Loucy (cell line): ENCODE data around the gene HOTAIR.

Experiments used
- H2AFZ ChIP-seq: fragments of 200-600 bp; sonication (generic); 2 replicates; pipeline ENCODE4 v1.6.0; 2016; ENCODE audit warnings: antibody characterized with exemption, mild to moderate bottlenecking, low read length, moderate library complexity
- H3F3A ChIP-seq: fragments of 200-600 bp; 2 replicates; pipeline ENCODE4 v1.6.0; 2016; ENCODE audit warnings: antibody characterized with exemption, low read depth, mild to moderate bottlenecking
- H3K27me3 ChIP-seq: fragments of 200-600 bp; sonication (generic); 2 replicates; pipeline ENCODE4 v1.6.1; 2014; ENCODE audit warnings: low read length, mild to moderate bottlenecking; ENCODE audit not compliant: insufficient read depth, poor library complexity, severe bottlenecking
- H3K36me3 ChIP-seq: fragments of 200-600 bp; sonication (generic); 2 replicates; pipeline ENCODE4 v1.6.1; 2016; ENCODE audit warnings: low read length; ENCODE audit not compliant: insufficient read depth
- H3K4me1 ChIP-seq: fragments of 200-600 bp; sonication (generic); 2 replicates; pipeline ENCODE4 v1.5.1; 2014; ENCODE audit warnings: low read length, mild to moderate bottlenecking; ENCODE audit not compliant: insufficient read depth, poor library complexity, severe bottlenecking
- H3K4me2 ChIP-seq: fragments of 200-600 bp; sonication (generic); 2 replicates; pipeline ENCODE4 v1.6.0; 2014; ENCODE audit warnings: antibody characterized with exemption, low read length, low read depth, mild to moderate bottlenecking; ENCODE audit not compliant: poor library complexity, severe bottlenecking
- H3K4me3 ChIP-seq: fragments of 200-600 bp; sonication (generic); 2 replicates; pipeline ENCODE4 v1.5.1; 2014; ENCODE audit warnings: low read length, mild to moderate bottlenecking, mixed read lengths; ENCODE audit not compliant: poor library complexity, severe bottlenecking
- H3K79me2 ChIP-seq: fragments of 200-600 bp; sonication (generic); 2 replicates; pipeline ENCODE4 v1.6.1; 2014; ENCODE audit warnings: low read length; ENCODE audit not compliant: insufficient read depth
- H3K9ac ChIP-seq: fragments of 200-600 bp; sonication (generic); 2 replicates; pipeline ENCODE4 v1.6.0; 2014; ENCODE audit warnings: mild to moderate bottlenecking, low read depth, low read length, moderate library complexity; ENCODE audit not compliant: poor library complexity, severe bottlenecking
- H3K9me2 ChIP-seq: fragments of 200-600 bp; sonication (generic); replicated peaks from 2 replicates; pipeline ENCODE4 v1.6.1; 2016; ENCODE audit warnings: low read depth, low read length, mixed read lengths
- H3K9me3 ChIP-seq: fragments of 200-600 bp; sonication (generic); 2 replicates; pipeline ENCODE4 v1.6.1; 2014; ENCODE audit warnings: mild to moderate bottlenecking, antibody characterized with exemption, low read length, low read depth; ENCODE audit not compliant: insufficient read depth
- H4K20me1 ChIP-seq: fragments of 200-600 bp; sonication (generic); 2 replicates; pipeline ENCODE4 v1.6.0; 2014; ENCODE audit warnings: antibody characterized with exemption, low read length, mild to moderate bottlenecking; ENCODE audit not compliant: insufficient read depth, poor library complexity, severe bottlenecking
- CTCF ChIP-seq: fragments of 200-600 bp; sonication (generic); conservative IDR thresholded peaks from 2 replicates; pipeline ENCODE4 v1.5.1; 2014; ENCODE audit warnings: mild to moderate bottlenecking, antibody characterized with exemption, low read length
- EZH2phosphoT487 ChIP-seq: fragments of 200-600 bp; IDR thresholded peaks from 2 replicates; pipeline ENCODE4 v1.6.1; 2018; ENCODE audit warnings: antibody characterized with exemption, mild to moderate bottlenecking, moderate library complexity, borderline replicate concordance

The HOTAIR gene

GRCh38 chr12:53973236-53974042, 1.3 kb downstream of the HOTAIR start:
- H3K79me2 ChIP-seq = no peaks in the 10 kb centered on the region
- H3K4me1 ChIP-seq = no peaks in the 10 kb centered on the region
- no peak overlapping the region for H3K4me3 ChIP-seq
- H3K9ac ChIP-seq = no peak overlapping the region
- no peaks in the 10 kb centered on the region for H3K9me3 ChIP-seq
- H3K27me3 ChIP-seq = no peaks in the 10 kb centered on the region
- H3K36me3 ChIP-seq = no peaks in the 10 kb centered on the region
- H2AFZ ChIP-seq = no peak overlapping the region
- no peak overlapping the region for H3K4me2 ChIP-seq
- no peaks in the 10 kb centered on the region for H3K9me2 ChIP-seq
- H4K20me1 ChIP-seq = no peaks in the 10 kb centered on the region
- no peaks in the 10 kb centered on the region for H3F3A ChIP-seq
- TF ChIP-seq EZH2phosphoT487 = no peak
- no peak for TF ChIP-seq CTCF

- TF ChIP-seq EZH2phosphoT487 (no peak), CTCF (no peak)
- Histone ChIP-seq H3K9me2 (no peaks in the 10 kb centered on the region), H3K27me3 (no peaks in the 10 kb centered on the region), H3K4me1 (peaks cover 2% of the 10 kb centered on the region), H3K4me2 (no peak within 1 kb of the TSS), H3K9me3 (no peaks in the 10 kb centered on the region), H2AFZ (no peak within 1 kb of the TSS), H3K9ac (no peak within 1 kb of the TSS), H3K79me2 (no peaks in the 10 kb centered on the region), H3K4me3 (no peak within 1 kb of the TSS), H3K36me3 (no peaks in the 10 kb centered on the region), H4K20me1 (no peaks in the 10 kb centered on the region), H3F3A (no peaks in the 10 kb centered on the region)
Measured at GRCh38 chr12:53972722-53973235, 2.0 kb downstream of the HOTAIR start, which contains the start of gene HOXC11. TSS of gene HOXC11 (plus strand) at chr12:53973126. CDS start at chr12:53973242, 116 bp downstream.

GRCh38 chr12:53972152-53972702, 2.5 kb downstream of the HOTAIR start:
- Histone ChIP-seq H3K4me1 (peaks cover 8% of the 10 kb centered on the region), H3K9me2 (no peaks in the 10 kb centered on the region), H3K36me3 (no peaks in the 10 kb centered on the region), H2AFZ (no peak overlapping the region), H3F3A (no peaks in the 10 kb centered on the region), H3K79me2 (peaks cover 5% of the 10 kb centered on the region), H3K4me3 (no peak overlapping the region), H3K9me3 (no peaks in the 10 kb centered on the region), H4K20me1 (no peaks in the 10 kb centered on the region), H3K9ac (no peak overlapping the region), H3K4me2 (no peak overlapping the region), H3K27me3 (no peaks in the 10 kb centered on the region)
- TF ChIP-seq EZH2phosphoT487 (no peak), CTCF (no peak)
